NCI-H2196 treated with DMSO at 0.1 percent for 48 hours (cell line): ENCODE measurements around the gene RPRD2.
"Not testable (repeated sequence)": the region's sequence is repeated elsewhere in the genome, so short reads cannot be mapped to it uniquely, and the experiment has no call there.

Source experiments
- DNase-seq: peaks from one replicate; lab custom pipeline; 2025; ENCODE audit not compliant: unreplicated experiment; lab: John Stamatoyannopoulos, UW

Gene RPRD2

GRCh38 chr1:150388241-150388640, 24.3 kb downstream of the RPRD2 start:
- no peak for DNase-seq

- no peak for DNase-seq
Measured at GRCh38 chr1:150389650-150390049, 25.7 kb downstream of the RPRD2 start.

GRCh38 chr1:150392627-150393026, 28.7 kb downstream of the RPRD2 start:
- no peak for DNase-seq

- not testable (repeated sequence) for DNase-seq
Measured at GRCh38 chr1:150395115-150395514, 31.2 kb downstream of the RPRD2 start.

- DNase-seq, result no peak
Measured at GRCh38 chr1:150397392-150398032, 33.6 kb downstream of the RPRD2 start.

GRCh38 chr1:150404465-150404864, 40.5 kb downstream of the RPRD2 start:
- DNase-seq, result no peak

- no peak for DNase-seq
Measured at GRCh38 chr1:150405660-150406059, 41.7 kb downstream of the RPRD2 start.

- no peak for DNase-seq
Measured at GRCh38 chr1:150406483-150406882, 42.5 kb downstream of the RPRD2 start.

GRCh38 chr1:150407330-150407729, 43.4 kb downstream of the RPRD2 start:
- no peak for DNase-seq

- no peak for DNase-seq
Measured at GRCh38 chr1:150408800-150409199, 44.9 kb downstream of the RPRD2 start.

- no peak for DNase-seq
Measured at GRCh38 chr1:150409504-150410362, 45.8 kb downstream of the RPRD2 start.

GRCh38 chr1:150410582-150411101, 46.7 kb downstream of the RPRD2 start:
- no peak for DNase-seq

GRCh38 chr1:150414592-150414991, 50.6 kb downstream of the RPRD2 start:
- no peak for DNase-seq

- no peak for DNase-seq
Measured at GRCh38 chr1:150415800-150416199, 51.9 kb downstream of the RPRD2 start.

GRCh38 chr1:150420560-150421265, 56.8 kb downstream of the RPRD2 start:
- DNase-seq, result no peak

GRCh38 chr1:150422541-150422940, 58.6 kb downstream of the RPRD2 start:
- no peak for DNase-seq

- DNase-seq, result no peak
Measured at GRCh38 chr1:150429805-150430204, 65.9 kb downstream of the RPRD2 start.

- no peak for DNase-seq
Measured at GRCh38 chr1:150441121-150441520, 77.2 kb downstream of the RPRD2 start.

- DNase-seq, result no peak
Measured at GRCh38 chr1:150444232-150444631, 80.3 kb downstream of the RPRD2 start.

GRCh38 chr1:150456146-150456647, 92.2 kb downstream of the RPRD2 start:
- DNase-seq, result no peak

GRCh38 chr1:150464422-150464826, 100.5 kb downstream of the RPRD2 start:
- DNase-seq, result peak; percentile 61
